H9 (cell line): ENCODE measurements around the gene HEXA. TPM values are rescaled to one million over a fixed set of nuclear protein-coding genes. Genes with fewer than 3 reads are reported as not detected.

Source experiments
- DNase-seq: peaks from one replicate; pipeline ENCODE4 v3.0.0-alpha.2; 2017
- H2AFZ ChIP-seq: one replicate; pipeline ENCODE4 v1.6.1; 2013; ENCODE audit warnings: mild to moderate bottlenecking, low read length, control low read depth, moderate library complexity
- H2AK5ac ChIP-seq: 2 replicates; pipeline ENCODE4 v1.6.1; 2013; ENCODE audit warnings: low read length, control low read depth, mixed read lengths; ENCODE audit not compliant: insufficient read length
- H2BK120ac ChIP-seq: one replicate; pipeline ENCODE4 v1.6.1; 2013; ENCODE audit warnings: low read depth, mild to moderate bottlenecking, low read length, control low read depth, inconsistent platforms; ENCODE audit not compliant: poor library complexity, severe bottlenecking
- H2BK12ac ChIP-seq: 2 replicates; pipeline ENCODE4 v1.6.1; 2013; ENCODE audit warnings: low read length, control low read depth, mixed read lengths, low read depth; ENCODE audit not compliant: insufficient read length
- H2BK15ac ChIP-seq: 2 replicates; pipeline ENCODE4 v1.6.1; 2013; ENCODE audit warnings: low read depth, low read length, control low read depth
- H2BK20ac ChIP-seq: one replicate; pipeline ENCODE4 v1.6.1; 2013; ENCODE audit warnings: low read depth, mild to moderate bottlenecking, low read length, control low read depth, inconsistent platforms; ENCODE audit not compliant: poor library complexity, severe bottlenecking
- H2BK5ac ChIP-seq: 2 replicates; pipeline ENCODE4 v1.6.1; 2013; ENCODE audit warnings: low read length, control low read depth, mixed read lengths; ENCODE audit not compliant: insufficient read length
- H3K14ac ChIP-seq: 2 replicates; pipeline ENCODE4 v1.6.1; 2013; ENCODE audit warnings: low read length, control low read depth; ENCODE audit not compliant: insufficient read depth
- H3K18ac ChIP-seq: 2 replicates; pipeline ENCODE4 v1.6.1; 2013; ENCODE audit warnings: low read depth, mild to moderate bottlenecking, mixed read lengths, low read length, control low read depth; ENCODE audit not compliant: insufficient read length
- H3K23ac ChIP-seq: 2 replicates; pipeline ENCODE4 v1.6.1; 2013; ENCODE audit warnings: low read length, control low read depth, mixed read lengths, low read depth; ENCODE audit not compliant: insufficient read length
- H3K23me2 ChIP-seq: 2 replicates; pipeline ENCODE4 v1.6.1; 2013; ENCODE audit warnings: low read depth, mild to moderate bottlenecking, mixed read lengths, low read length, control low read depth; ENCODE audit not compliant: insufficient read length, poor library complexity, severe bottlenecking
- H3K27ac ChIP-seq: 2 replicates; pipeline ENCODE4 v1.5.1; 2013; ENCODE audit warnings: low read length, control low read depth, mixed read lengths, low read depth; ENCODE audit not compliant: insufficient read length
- H3K27me3 ChIP-seq: 2 replicates; pipeline ENCODE4 v1.6.1; 2013; ENCODE audit warnings: low read length, control low read depth, inconsistent platforms; ENCODE audit not compliant: insufficient read depth
- H3K4ac ChIP-seq: 2 replicates; pipeline ENCODE4 v1.6.1; 2013; ENCODE audit warnings: low read depth, mild to moderate bottlenecking, control low read depth, inconsistent platforms, low read length, moderate library complexity
- H3K4me1 ChIP-seq: 2 replicates; pipeline ENCODE4 v1.6.1; 2013; ENCODE audit warnings: low read length, control low read depth, inconsistent platforms; ENCODE audit not compliant: insufficient read depth
- H3K4me2 ChIP-seq: 2 replicates; pipeline ENCODE4 v1.6.1; 2013; ENCODE audit warnings: low read length, control low read depth, mixed read lengths; ENCODE audit not compliant: insufficient read length, insufficient read depth
- H3K56ac ChIP-seq: 2 replicates; pipeline ENCODE4 v1.6.1; 2013; ENCODE audit warnings: low read depth, mild to moderate bottlenecking, mixed read lengths, low read length, control low read depth; ENCODE audit not compliant: insufficient read length
- H3K79me1 ChIP-seq: 2 replicates; pipeline ENCODE4 v1.6.1; 2013; ENCODE audit warnings: low read depth, mild to moderate bottlenecking, moderate library complexity, low read length, control low read depth, inconsistent platforms; ENCODE audit not compliant: insufficient read depth, poor library complexity, severe bottlenecking
- H3K79me2 ChIP-seq: 2 replicates; pipeline ENCODE4 v1.6.1; 2013; ENCODE audit warnings: low read length, control low read depth, inconsistent platforms; ENCODE audit not compliant: insufficient read depth
- H3K9ac ChIP-seq: 2 replicates; pipeline ENCODE4 v1.6.1; 2013; ENCODE audit warnings: low read length, control low read depth, mixed read lengths; ENCODE audit not compliant: insufficient read length; ENCODE audit errors: extremely low read depth
- H3K9me3 ChIP-seq: one replicate; pipeline ENCODE4 v1.6.1; 2013; ENCODE audit warnings: low read depth, low read length, inconsistent platforms; ENCODE audit not compliant: control insufficient read depth
- H3T11ph ChIP-seq: one replicate; pipeline ENCODE4 v1.6.1; 2013; ENCODE audit warnings: mild to moderate bottlenecking, low read length, control low read depth, inconsistent platforms
- H4K20me1 ChIP-seq: one replicate; pipeline ENCODE4 v1.6.1; 2013; ENCODE audit not compliant: control insufficient read depth, insufficient read length, insufficient read depth
- H4K5ac ChIP-seq: 2 replicates; pipeline ENCODE4 v1.6.1; 2013; ENCODE audit warnings: low read depth, mild to moderate bottlenecking, mixed read lengths, low read length, control low read depth; ENCODE audit not compliant: insufficient read length
- H4K8ac ChIP-seq: replicated peaks from 2 replicates; pipeline ENCODE4 v1.6.1; 2013; ENCODE audit warnings: low read length, control low read depth, mixed read lengths, low read depth; ENCODE audit not compliant: insufficient read length
- H4K91ac ChIP-seq: 2 replicates; pipeline ENCODE4 v1.6.1; 2013; ENCODE audit warnings: low read depth, mild to moderate bottlenecking, moderate library complexity, mixed read lengths, low read length, control low read depth; ENCODE audit not compliant: insufficient read length
- H3K27ac Mint-ChIP-seq, 3 experiments: 2 replicates in 2 of 3; 3 replicates in 1 of 3; pipeline ENCODE4 v1.8.0; 2020 to 2021; ENCODE audit warnings: mixed read lengths in 3 of 3, mild to moderate bottlenecking in 1 of 3, moderate library complexity in 1 of 3
- H3K27me3 Mint-ChIP-seq: 2 replicates; pipeline ENCODE4 v1.8.0; 2021; ENCODE audit warnings: low read depth, mild to moderate bottlenecking, moderate library complexity, mixed read lengths
- H3K36me3 Mint-ChIP-seq, 3 experiments: 2 replicates in 2 of 3; 3 replicates in 1 of 3; pipeline ENCODE4 v1.8.0; 2020 to 2021; ENCODE audit warnings: low read depth in 3 of 3, mixed read lengths in 3 of 3; ENCODE audit not compliant: insufficient read depth in 1 of 3
- H3K4me1 Mint-ChIP-seq, 2 experiments: 2 replicates each; pipeline ENCODE4 v1.8.0; 2020; ENCODE audit warnings: mixed read lengths in 2 of 2
- H3K4me3 Mint-ChIP-seq, 2 experiments: 2 replicates in 1 of 2; 3 replicates in 1 of 2; pipeline ENCODE4 v1.8.0; 2020 to 2021; ENCODE audit warnings: mild to moderate bottlenecking in 2 of 2, mixed read lengths in 2 of 2, moderate library complexity in 1 of 2
- H3K9me3 Mint-ChIP-seq, 2 experiments: 2 replicates in 1 of 2; 3 replicates in 1 of 2; pipeline ENCODE4 v1.8.0; 2020; ENCODE audit warnings: mild to moderate bottlenecking in 2 of 2, mixed read lengths in 2 of 2, moderate library complexity in 1 of 2
- WGBS: extraction: QIAGEN DNeasy Blood & Tissue Kit; methylation state at CpG from one replicate; pipeline ENCODE4 v1.1.7; 2013; ENCODE audit warnings: missing lambda C conversion rate, low lambda C conversion rate, mixed read lengths; ENCODE audit not compliant: insufficient read length; ENCODE audit errors: extremely low coverage; 5-methylcytosine and 5-hydroxymethylcytosine counted together
- total RNA-seq: library from RNA; stranded (reverse); gene quantifications from 2 replicates; pipeline ENCODE4 v1.2.1, GENCODE V29; 2021
- TF ChIP-seq, protein P1 (sequence below): fragments of 200-600 bp; sonication (generic); conservative IDR thresholded peaks from 3 replicates; pipeline ENCODE4 v1.8.0; 2021; ENCODE audit warnings: antibody characterized with exemption, mild to moderate bottlenecking

The HEXA gene
- total RNA-seq, 1 experiment from 2014 or later: 54.7 TPM

- Histone ChIP-seq H3K23ac (no peak overlapping the region), H2BK120ac (no peak overlapping the region), H4K8ac (no peak overlapping the region), H2BK12ac (no peak overlapping the region), H3K27ac (no peak overlapping the region), H3K9ac (no peak overlapping the region), H3K56ac (no peak overlapping the region), H3K27me3 (no peaks in the 10 kb centered on the region), H3K4me1 (no peaks in the 10 kb centered on the region), H4K91ac (no peak overlapping the region), H2BK5ac (no peak overlapping the region), H3K79me1 (no peaks in the 10 kb centered on the region), H3K4ac (no peak overlapping the region), H2AK5ac (no peak overlapping the region), H3K14ac (no peak overlapping the region), H2BK20ac (no peak overlapping the region), H3K4me2 (no peak overlapping the region), H3T11ph (no peak overlapping the region), H3K18ac (no peak overlapping the region), H3K23me2 (no peaks in the 10 kb centered on the region), H3K79me2 (no peaks in the 10 kb centered on the region), H2BK15ac (no peak overlapping the region), H4K5ac (no peak overlapping the region), H4K20me1 (no peaks in the 10 kb centered on the region), H2AFZ (no peak overlapping the region), H3K9me3 (no peaks in the 10 kb centered on the region)
- H3K27me3 Mint-ChIP-seq: no peaks in the 10 kb centered on the region
- no CpG with 5 or more reads among the region's 3 CpGs for WGBS
- H3K9me3 Mint-ChIP-seq: no peaks in the 10 kb centered on the region
- peaks cover 0 to 9% (median 0%) of the 10 kb centered on the region in 3 experiments; a peak in 2 of 7 replicates for H3K36me3 Mint-ChIP-seq
- no peak for DNase-seq
- TF ChIP-seq, protein P1, sequence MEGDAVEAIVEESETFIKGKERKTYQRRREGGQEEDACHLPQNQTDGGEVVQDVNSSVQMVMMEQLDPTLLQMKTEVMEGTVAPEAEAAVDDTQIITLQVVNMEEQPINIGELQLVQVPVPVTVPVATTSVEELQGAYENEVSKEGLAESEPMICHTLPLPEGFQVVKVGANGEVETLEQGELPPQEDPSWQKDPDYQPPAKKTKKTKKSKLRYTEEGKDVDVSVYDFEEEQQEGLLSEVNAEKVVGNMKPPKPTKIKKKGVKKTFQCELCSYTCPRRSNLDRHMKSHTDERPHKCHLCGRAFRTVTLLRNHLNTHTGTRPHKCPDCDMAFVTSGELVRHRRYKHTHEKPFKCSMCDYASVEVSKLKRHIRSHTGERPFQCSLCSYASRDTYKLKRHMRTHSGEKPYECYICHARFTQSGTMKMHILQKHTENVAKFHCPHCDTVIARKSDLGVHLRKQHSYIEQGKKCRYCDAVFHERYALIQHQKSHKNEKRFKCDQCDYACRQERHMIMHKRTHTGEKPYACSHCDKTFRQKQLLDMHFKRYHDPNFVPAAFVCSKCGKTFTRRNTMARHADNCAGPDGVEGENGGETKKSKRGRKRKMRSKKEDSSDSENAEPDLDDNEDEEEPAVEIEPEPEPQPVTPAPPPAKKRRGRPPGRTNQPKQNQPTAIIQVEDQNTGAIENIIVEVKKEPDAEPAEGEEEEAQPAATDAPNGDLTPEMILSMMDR: no peak
- H3K4me1 Mint-ChIP-seq: peaks cover 7 to 10% of the 10 kb centered on the region in 2 experiments
- H3K27ac Mint-ChIP-seq: no peak overlapping the region
- H3K4me3 Mint-ChIP-seq: no peak overlapping the region
Measured at GRCh38 chr15:72339777-72340177, 36.0 kb downstream of the HEXA start.
